CD4-positive, alpha-beta T cell (primary cell): ENCODE measurements around the gene STAC2. TPM values are rescaled to one million over a fixed set of nuclear protein-coding genes. Genes with fewer than 3 reads are reported as not detected.

ENCODE experiments used
- ATAC-seq: fragments of 200-7000 bp; cut with Tn5 transposase; one replicate; pipeline ENCODE4 v1.10.0; 2022; ENCODE audit warnings: mild to moderate bottlenecking; ENCODE audit not compliant: poor library complexity
- CTCF ChIA-PET: fragments of 350-600 bp; sonication (Branson Sonifier 250); formaldehyde crosslinking; loops from one replicate; lab custom pipeline; 2021; ENCODE audit warnings: antibody characterized with exemption, inconsistent platforms; lab: Charles Lee
- POLR2A ChIA-PET: fragments of 350-600 bp; sonication (Branson Sonifier 250); formaldehyde crosslinking; loops from one replicate; lab custom pipeline; 2021; ENCODE audit warnings: antibody characterized with exemption, inconsistent platforms; lab: Charles Lee
- DNase-seq, 14 experiments: peaks; one replicate each; pipeline ENCODE4 v3.0.0-alpha.2; 2013 to 2020; ENCODE audit warnings: mixed read lengths in 2 of 14
- H3K27ac ChIP-seq, 2 donors: one replicate each; pipeline versions ENCODE4 v1.5.1 to v1.7.0; 2013; ENCODE audit warnings: low read length in 2 of 2, low read depth in 1 of 2, mild to moderate bottlenecking in 1 of 2
- H3K27me3 ChIP-seq, 2 experiments: 1 replicate in 1 of 2; 2 replicates in 1 of 2; pipeline versions ENCODE4 v1.6.1 to v1.7.0; 2013; ENCODE audit warnings: low read length in 2 of 2, control low read depth in 1 of 2, mild to moderate bottlenecking in 1 of 2, moderate library complexity in 1 of 2; ENCODE audit not compliant: insufficient read depth in 2 of 2, control insufficient read depth in 1 of 2
- H3K36me3 ChIP-seq: one replicate; pipeline ENCODE4 v1.6.1; 2013; ENCODE audit warnings: low read length, control low read depth; ENCODE audit not compliant: insufficient read depth
- H3K4me1 ChIP-seq: one replicate; pipeline ENCODE4 v1.6.1; 2013; ENCODE audit warnings: low read length, control low read depth; ENCODE audit not compliant: insufficient read depth
- H3K4me3 ChIP-seq: one replicate; pipeline ENCODE4 v1.5.1; 2013; ENCODE audit warnings: mild to moderate bottlenecking, low read length, moderate library complexity
- H3K9me3 ChIP-seq, 2 experiments: 1 replicate in 1 of 2; 2 replicates in 1 of 2; pipeline versions ENCODE4 v1.6.1 to v1.7.0; 2013; ENCODE audit warnings: low read length in 2 of 2, mild to moderate bottlenecking in 2 of 2, control low read depth in 1 of 2, moderate library complexity in 1 of 2; ENCODE audit not compliant: control insufficient read depth in 1 of 2, insufficient read depth in 1 of 2
- H3K27ac Mint-ChIP-seq: one replicate; pipeline ENCODE4 v1.8.0; 2020; ENCODE audit warnings: mixed read lengths
- H3K27me3 Mint-ChIP-seq: one replicate; pipeline ENCODE4 v1.8.0; 2021; ENCODE audit warnings: mixed read lengths
- H3K36me3 Mint-ChIP-seq: one replicate; pipeline ENCODE4 v1.8.0; 2021; ENCODE audit warnings: low read depth, mixed read lengths
- H3K4me1 Mint-ChIP-seq: one replicate; pipeline ENCODE4 v1.8.0; 2021; ENCODE audit warnings: low read depth, mixed read lengths
- H3K4me3 Mint-ChIP-seq: one replicate; pipeline ENCODE4 v1.8.0; 2020; ENCODE audit warnings: mild to moderate bottlenecking, mixed read lengths
- H3K9me3 Mint-ChIP-seq: one replicate; pipeline ENCODE4 v1.8.0; 2020; ENCODE audit warnings: mixed read lengths
- CTCF ChIP-seq: fragments of 200-600 bp; IDR thresholded peaks from one replicate; pipeline ENCODE4 v1.8.0; 2022; ENCODE audit warnings: antibody characterized with exemption, mild to moderate bottlenecking
- intact Hi-C, 2 experiments: fragments of 100-400 bp; cut with DNase I in 1 of 2; cut with micrococcal nuclease in 1 of 2; formaldehyde crosslinking; loops; one replicate each; pipeline versions ENCODE4 v1.15.1 to v1.9.0; 2023 to 2025; cut with DNase I, micrococcal nuclease
- total RNA-seq, 174 experiments: library from RNA in 2 of 174; stranded (reverse) in 2 of 174; gene quantifications; one replicate each; pipeline ENCODE4 v1.2.3 and lab custom pipeline; 2021 to 2026

The STAC2 gene
- total RNA-seq, 2 experiments from 2014 or later: not detected

- H3K9me3 Mint-ChIP-seq: no peaks in the 10 kb centered on the region
- no peak overlapping the region for H3K4me3 Mint-ChIP-seq
- H3K27me3 Mint-ChIP-seq: peaks cover 24% of the 10 kb centered on the region
- H3K4me3 ChIP-seq: no peak overlapping the region
- H3K27me3 ChIP-seq: peaks cover 8 to 15% of the 10 kb centered on the region in 2 experiments
- TF ChIP-seq CTCF: no peak
- ChIA-PET CTCF (interaction anchor here (1.2 kb wide), 1 partner anchor 188 kb away, joined by 3 read pairs; no protein-coding TSS in a partner anchor), POLR2A (interaction anchor here (1.2 kb wide), 1 partner anchor 17 kb away, joined by 3 read pairs; no protein-coding TSS in a partner anchor)
- peaks cover 0 to 8% of the 10 kb centered on the region in 2 experiments for H3K9me3 ChIP-seq
- H3K36me3 ChIP-seq: peaks cover 3% of the 10 kb centered on the region
- intact Hi-C loops: no loop called here
- DNase-seq (no peak), ATAC-seq (no peak)
- peaks cover 40% of the 10 kb centered on the region for H3K4me1 Mint-ChIP-seq
- H3K27ac Mint-ChIP-seq: no peak overlapping the region
- H3K4me1 ChIP-seq: peaks cover 41% of the 10 kb centered on the region
- no peak overlapping the region for H3K27ac ChIP-seq
- peaks cover 4% of the 10 kb centered on the region for H3K36me3 Mint-ChIP-seq
Observed at GRCh38 chr17:39170558-39170957, 55.2 kb downstream of the STAC2 start.

- Histone ChIP-seq H3K27me3 (peaks cover 12 to 20% of the 10 kb centered on the region in 2 experiments), H3K4me1 (peaks cover 42% of the 10 kb centered on the region), H3K9me3 (peaks cover 0 to 12% of the 10 kb centered on the region in 2 experiments), H3K4me3 (no peak overlapping the region), H3K27ac (no peak overlapping the region), H3K36me3 (no peaks in the 10 kb centered on the region)
- Mint-ChIP-seq H3K36me3 (peaks cover 3% of the 10 kb centered on the region), H3K4me1 (peaks cover 40% of the 10 kb centered on the region), H3K4me3 (no peak overlapping the region), H3K9me3 (no peaks in the 10 kb centered on the region), H3K27me3 (peaks cover 26% of the 10 kb centered on the region), H3K27ac (no peak overlapping the region)
- TF ChIP-seq CTCF: no peak
- ATAC-seq (no peak), DNase-seq (no peak)
- intact Hi-C loops: no loop called here
- CTCF ChIA-PET: interaction anchor here (1.2 to 3.4 kb wide), 2 partner anchors 187 kb away, joined by 3 to 8 read pairs; no protein-coding TSS in a partner anchor
- POLR2A ChIA-PET: interaction anchor here (0.7 to 1.2 kb wide), 2 partner anchors 16 to 187 kb away, joined by 3 to 4 read pairs; no protein-coding TSS in a partner anchor
Observed at GRCh38 chr17:39170109-39170508, 55.6 kb downstream of the STAC2 start.

- ChIA-PET POLR2A (interaction anchor here (0.7 to 1.2 kb wide), 2 partner anchors 16 to 186 kb away, joined by 3 to 4 read pairs; no protein-coding TSS in a partner anchor), CTCF (interaction anchor here (0.7 to 3.4 kb wide), 2 partner anchors 186 to 315 kb away, joined by 3 to 8 read pairs; no protein-coding TSS in a partner anchor)
- H3K9me3 ChIP-seq: peaks cover 0 to 13% of the 10 kb centered on the region in 2 experiments
- DNase-seq: no peak
- no peak for TF ChIP-seq CTCF
- H3K27ac ChIP-seq: no peak overlapping the region
- intact Hi-C loops: no loop called here
- peaks cover 42% of the 10 kb centered on the region for H3K4me1 ChIP-seq
- no peak overlapping the region for H3K4me3 Mint-ChIP-seq
- H3K4me1 Mint-ChIP-seq: peaks cover 38% of the 10 kb centered on the region
- peaks cover 32% of the 10 kb centered on the region for H3K27me3 Mint-ChIP-seq
- no peaks in the 10 kb centered on the region for H3K36me3 Mint-ChIP-seq
- no peaks in the 10 kb centered on the region for H3K9me3 Mint-ChIP-seq
- no peaks in the 10 kb centered on the region for H3K36me3 ChIP-seq
- no peak overlapping the region for H3K27ac Mint-ChIP-seq
- H3K27me3 ChIP-seq: peaks cover 17 to 22% of the 10 kb centered on the region in 2 experiments
- ATAC-seq: no peak
- no peak overlapping the region for H3K4me3 ChIP-seq
Observed at GRCh38 chr17:39169518-39169917, 56.2 kb downstream of the STAC2 start.
